ENCODE measurements around the gene ALPL.
"Not testable (repeated sequence)": the region's sequence is repeated elsewhere in the genome, so short reads cannot be mapped to it uniquely, and the experiment has no call there.

Gene ALPL

GRCh38 chr1:21509351-21510112, at the start of gene ALPL:
Gene ALPL (plus strand): TSS chr1:21509423. CDS start chr1:21554082, 44,659 bp downstream.
- no peak for DNase-seq

- not testable (repeated sequence) for DNase-seq
Observed at GRCh38 chr1:21465127-21465526, 44.1 kb upstream of the ALPL start.

- not testable (repeated sequence) for DNase-seq
Observed at GRCh38 chr1:21467946-21468345, 41.3 kb upstream of the ALPL start.

- DNase-seq, result no peak
Observed at GRCh38 chr1:21468599-21468998, 40.6 kb upstream of the ALPL start.

GRCh38 chr1:21469581-21469980, 39.6 kb upstream of the ALPL start:
- no peak for DNase-seq

- no peak for DNase-seq
Observed at GRCh38 chr1:21472861-21473260, 36.4 kb upstream of the ALPL start.

GRCh38 chr1:21478356-21478755, 30.9 kb upstream of the ALPL start:
- DNase-seq, result no peak

- not testable (repeated sequence) for DNase-seq
Observed at GRCh38 chr1:21483881-21484280, 25.3 kb upstream of the ALPL start.

- DNase-seq, result no peak
Observed at GRCh38 chr1:21489146-21489545, 20.1 kb upstream of the ALPL start.

- no peak for DNase-seq
Observed at GRCh38 chr1:21490774-21491487, 18.3 kb upstream of the ALPL start.

GRCh38 chr1:21491488-21492355, 17.5 kb upstream of the ALPL start:
- no peak for DNase-seq

- no peak for DNase-seq
Observed at GRCh38 chr1:21492356-21492625, 16.9 kb upstream of the ALPL start.

- DNase-seq, result no peak
Observed at GRCh38 chr1:21494196-21494595, 15.0 kb upstream of the ALPL start.

- no peak for DNase-seq
Observed at GRCh38 chr1:21495225-21495820, 13.9 kb upstream of the ALPL start.

GRCh38 chr1:21496063-21496462, 13.2 kb upstream of the ALPL start:
- no peak for DNase-seq

GRCh38 chr1:21496886-21497285, 12.3 kb upstream of the ALPL start:
- DNase-seq, result no peak

GRCh38 chr1:21497466-21498061, 11.7 kb upstream of the ALPL start:
- DNase-seq, result no peak

GRCh38 chr1:21499283-21499950, 9.8 kb upstream of the ALPL start:
- DNase-seq, result no peak

- DNase-seq, result no peak
Observed at GRCh38 chr1:21503706-21504377, 5.4 kb upstream of the ALPL start.

- no peak for DNase-seq
Observed at GRCh38 chr1:21506804-21507203, 2.4 kb upstream of the ALPL start.

GRCh38 chr1:21507511-21508270, 1.5 kb upstream of the ALPL start:
- DNase-seq, result no peak

Data from NCI-H2081 treated with DMSO at 0.1 percent for 48 hours (cell line).